Karpas-422 (cell line): ENCODE results near the gene DNMT1. TPM values are rescaled to one million over a fixed set of nuclear protein-coding genes. Genes with fewer than 3 reads are reported as not detected.

Experiments used
- DNase-seq: peaks from one replicate; pipeline ENCODE4 v3.0.0-alpha.2; 2015
- H2AFZ ChIP-seq: fragments of 200-600 bp; sonication (generic); 2 replicates; pipeline ENCODE4 v1.6.1; 2014; ENCODE audit warnings: antibody characterized with exemption, low read length, mixed read lengths
- H3K27ac ChIP-seq: fragments of 200-600 bp; sonication (generic); 2 replicates; pipeline ENCODE4 v1.5.1; 2014; ENCODE audit warnings: mild to moderate bottlenecking, low read length, moderate library complexity
- H3K27me3 ChIP-seq: fragments of 200-600 bp; sonication (generic); 2 replicates; pipeline ENCODE4 v1.6.1; 2014; ENCODE audit warnings: low read length, mixed read lengths
- H3K36me3 ChIP-seq: fragments of 200-600 bp; sonication (generic); 2 replicates; pipeline ENCODE4 v1.6.1; 2014; ENCODE audit warnings: low read length, mixed read lengths; ENCODE audit not compliant: insufficient read depth
- H3K4me1 ChIP-seq: fragments of 200-600 bp; sonication (generic); 2 replicates; pipeline ENCODE4 v1.6.1; 2014; ENCODE audit warnings: mild to moderate bottlenecking, low read length, mixed read lengths
- H3K4me2 ChIP-seq: fragments of 200-600 bp; sonication (generic); 2 replicates; pipeline ENCODE4 v1.6.1; 2014; ENCODE audit warnings: low read length, low read depth, mild to moderate bottlenecking; ENCODE audit not compliant: poor library complexity, severe bottlenecking
- H3K4me3 ChIP-seq: fragments of 200-600 bp; sonication (generic); 2 replicates; pipeline ENCODE4 v1.5.1; 2014; ENCODE audit warnings: mild to moderate bottlenecking, antibody characterized with exemption, low read length, mixed read lengths
- H3K79me2 ChIP-seq: fragments of 200-600 bp; sonication (generic); 2 replicates; pipeline ENCODE4 v1.6.1; 2014; ENCODE audit warnings: mild to moderate bottlenecking, low read length, mixed read lengths
- H3K9ac ChIP-seq: fragments of 200-600 bp; sonication (generic); 2 replicates; pipeline ENCODE4 v1.6.0; 2014; ENCODE audit warnings: low read length
- H3K9me2 ChIP-seq: fragments of 200-600 bp; sonication (generic), shearing (Covaris generic); replicated peaks from 2 replicates; pipeline ENCODE4 v1.6.0; 2014; ENCODE audit warnings: mild to moderate bottlenecking, low read length, moderate library complexity; ENCODE audit not compliant: insufficient read depth
- H3K9me3 ChIP-seq: fragments of 300-700, 200-600 bp; sonication (generic); 2 replicates; pipeline ENCODE4 v1.6.1; 2014; ENCODE audit warnings: low read length, mixed read lengths
- H4K20me1 ChIP-seq: fragments of 200-600 bp; sonication (generic); 2 replicates; pipeline ENCODE4 v1.6.1; 2014; ENCODE audit warnings: mild to moderate bottlenecking, antibody characterized with exemption, low read length, low read depth; ENCODE audit not compliant: insufficient read depth
- total RNA-seq: library from RNA; depleted of rRNA; stranded (reverse); fragments of >200 nt; shearing (Covaris generic); gene quantifications from 2 replicates; pipeline ENCODE4 v1.2.3, GENCODE V29; 2014; ENCODE audit warnings: low replicate concordance

DNMT1 gene
- total RNA-seq, 1 experiment from 2014 or later = 94.9 TPM

GRCh38 chr19:10096615-10096963 lies 98.2 kb downstream of the DNMT1 start:
- no peak overlapping the region for H3K27ac ChIP-seq
- H2AFZ ChIP-seq = peak overlapping the region; percentile 84
- peaks cover 18% of the 10 kb centered on the region for H3K4me1 ChIP-seq

DNA sequence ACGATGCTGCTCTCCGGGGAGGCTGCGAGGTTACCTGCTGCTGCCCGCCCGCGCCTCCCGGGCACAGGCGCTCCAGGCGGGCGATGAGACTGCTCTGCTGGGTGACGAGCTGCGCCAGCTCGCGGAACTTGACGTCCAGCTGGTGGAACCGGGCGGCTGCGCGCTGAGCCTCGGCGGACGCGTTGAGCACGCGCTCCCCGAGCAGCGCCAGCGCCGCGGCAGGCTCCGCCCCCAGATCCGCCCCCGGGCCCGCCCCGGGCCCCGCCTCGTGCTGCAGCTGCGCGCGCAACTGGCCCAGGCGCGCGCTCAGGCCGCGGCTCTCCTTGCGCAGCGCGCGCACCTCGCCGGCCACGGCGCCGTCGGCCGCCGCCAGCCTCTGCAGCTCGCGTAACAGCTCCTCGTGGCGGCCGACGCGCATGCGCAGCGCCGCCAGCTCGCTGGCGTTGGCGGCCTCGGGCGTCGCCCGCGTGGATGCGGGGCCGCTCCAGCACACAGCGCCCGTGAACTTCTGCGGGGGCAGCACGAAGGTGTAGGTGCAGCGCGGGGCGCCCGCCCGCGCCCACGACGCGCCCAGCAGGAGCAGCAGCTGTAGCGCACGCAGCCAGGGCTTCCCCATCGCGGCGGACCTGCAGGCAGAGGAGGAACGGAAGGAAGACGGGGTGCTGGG lies 98.7 kb downstream of the DNMT1 start:
- DNase-seq = peak; percentile 97
- Histone ChIP-seq H4K20me1 (no peaks in the 10 kb centered on the region), H3K79me2 (no peaks in the 10 kb centered on the region), H3K9ac (peak overlapping the region; percentile 80), H3K9me3 (no peaks in the 10 kb centered on the region), H3K27ac (no peak overlapping the region), H3K27me3 (no peaks in the 10 kb centered on the region), H3K4me3 (peak overlapping the region; percentile 57; the same call in 1 of the 2 replicates), H3K9me2 (no peaks in the 10 kb centered on the region), H3K4me1 (peaks cover 15% of the 10 kb centered on the region), H3K4me2 (peak overlapping the region; percentile 72), H3K36me3 (no peaks in the 10 kb centered on the region), H2AFZ (peak overlapping the region; percentile 84)

More at GRCh38 chr19:10096615-10096963, 98.2 kb downstream of the DNMT1 start:
- no peaks in the 10 kb centered on the region for H3K27me3 ChIP-seq
- H4K20me1 ChIP-seq = no peaks in the 10 kb centered on the region
- no peaks in the 10 kb centered on the region for H3K36me3 ChIP-seq
- H3K9me2 ChIP-seq = no peaks in the 10 kb centered on the region
- H3K4me3 ChIP-seq = peak overlapping the region; percentile 57; the same call in 1 of the 2 replicates
- no peaks in the 10 kb centered on the region for H3K9me3 ChIP-seq
- H3K79me2 ChIP-seq = no peaks in the 10 kb centered on the region
- no peak for DNase-seq
- H3K9ac ChIP-seq = peak overlapping the region; percentile 80
- peak overlapping the region; percentile 72 for H3K4me2 ChIP-seq

- H3K4me3 ChIP-seq = peak overlapping the region; percentile 17; the same call in 1 of the 2 replicates
- no peaks in the 10 kb centered on the region for H3K79me2 ChIP-seq
- H3K9me3 ChIP-seq = no peaks in the 10 kb centered on the region
- H3K27me3 ChIP-seq = no peaks in the 10 kb centered on the region
- H3K4me1 ChIP-seq = peaks cover 15% of the 10 kb centered on the region
- no peaks in the 10 kb centered on the region for H4K20me1 ChIP-seq
- H3K27ac ChIP-seq = no peak overlapping the region
- no peaks in the 10 kb centered on the region for H3K9me2 ChIP-seq
- H3K4me2 ChIP-seq = peak overlapping the region; percentile 61
- DNase-seq = no peak
- no peaks in the 10 kb centered on the region for H3K36me3 ChIP-seq
- peak overlapping the region; percentile 61 for H3K9ac ChIP-seq
- H2AFZ ChIP-seq = peak overlapping the region; percentile 74; the same call in 1 of the 2 replicates
Measured at GRCh38 chr19:10095622-10095947, 99.2 kb downstream of the DNMT1 start.

GRCh38 chr19:10093295-10094186 lies 101.2 kb downstream of the DNMT1 start:
- no peak overlapping the region for H3K27ac ChIP-seq
- H2AFZ ChIP-seq = no peak overlapping the region
- H3K9me3 ChIP-seq = no peaks in the 10 kb centered on the region
- H3K4me1 ChIP-seq = peaks cover 15% of the 10 kb centered on the region
- no peak overlapping the region for H3K4me3 ChIP-seq
- no peaks in the 10 kb centered on the region for H3K79me2 ChIP-seq
- H3K27me3 ChIP-seq = no peaks in the 10 kb centered on the region
- no peaks in the 10 kb centered on the region for H4K20me1 ChIP-seq
- no peak overlapping the region for H3K4me2 ChIP-seq
- no peak for DNase-seq
- H3K36me3 ChIP-seq = no peaks in the 10 kb centered on the region
- H3K9ac ChIP-seq = no peak overlapping the region
- H3K9me2 ChIP-seq = no peaks in the 10 kb centered on the region

DNA sequence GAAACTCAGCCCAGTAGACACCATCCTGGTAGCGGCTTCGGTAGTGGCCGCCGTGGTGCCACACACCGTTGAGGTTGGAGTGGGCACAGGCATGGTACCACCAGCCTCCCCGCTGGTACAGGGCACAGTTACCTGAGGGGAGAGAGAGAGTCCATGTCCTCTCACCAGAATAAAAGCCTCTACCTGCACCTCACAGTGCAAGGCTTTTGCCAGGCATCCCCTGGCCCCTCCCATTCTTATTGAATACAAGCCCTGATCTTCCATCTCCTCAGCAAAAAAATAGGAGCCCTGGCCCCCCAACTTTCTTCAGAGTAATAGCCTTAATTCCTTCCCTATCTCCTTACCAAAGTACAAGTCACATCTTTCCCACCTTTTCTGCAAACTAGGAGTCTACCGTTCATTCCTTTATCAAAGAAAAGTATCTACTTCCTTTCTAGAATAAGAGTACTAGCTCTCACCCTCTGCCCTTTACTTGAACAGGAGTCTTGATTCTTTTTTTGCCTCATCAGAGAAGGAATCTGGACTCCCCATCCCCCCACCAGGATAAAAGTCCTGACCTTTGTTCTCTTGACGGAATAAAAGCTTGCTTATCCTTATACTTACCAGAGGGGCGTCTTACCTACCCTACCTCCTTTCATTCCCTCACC lies 102.0 kb downstream of the DNMT1 start:
- Histone ChIP-seq H3K36me3 (no peaks in the 10 kb centered on the region), H2AFZ (no peak overlapping the region), H3K27me3 (no peaks in the 10 kb centered on the region), H3K4me1 (peaks cover 15% of the 10 kb centered on the region), H3K9me3 (no peaks in the 10 kb centered on the region), H4K20me1 (no peaks in the 10 kb centered on the region), H3K27ac (no peak overlapping the region), H3K79me2 (no peaks in the 10 kb centered on the region), H3K9ac (no peak overlapping the region), H3K9me2 (no peaks in the 10 kb centered on the region), H3K4me2 (no peak overlapping the region), H3K4me3 (no peak overlapping the region)
- no peak for DNase-seq

- no peak overlapping the region for H3K27ac ChIP-seq
- H3K27me3 ChIP-seq = no peaks in the 10 kb centered on the region
- H3K79me2 ChIP-seq = peaks cover 4% of the 10 kb centered on the region; the same call in 1 of the 2 replicates
- H4K20me1 ChIP-seq = 0 out of 2 replicates have a peak, but pooled peaks cover 2% of the 10 kb centered on the region
- peaks cover 19% of the 10 kb centered on the region for H3K4me1 ChIP-seq
- H3K4me3 ChIP-seq = no peak overlapping the region
- no peaks in the 10 kb centered on the region for H3K9me3 ChIP-seq
- H3K4me2 ChIP-seq = no peak overlapping the region
- DNase-seq = no peak
- no peaks in the 10 kb centered on the region for H3K36me3 ChIP-seq
- no peaks in the 10 kb centered on the region for H3K9me2 ChIP-seq
- no peak overlapping the region for H3K9ac ChIP-seq
- H2AFZ ChIP-seq = no peak overlapping the region
Measured at GRCh38 chr19:10091895-10092641, 102.7 kb downstream of the DNMT1 start.

- no peak overlapping the region for H3K4me3 ChIP-seq
- H3K4me1 ChIP-seq = peaks cover 17% of the 10 kb centered on the region
- H3K9ac ChIP-seq = no peak overlapping the region
- no peaks in the 10 kb centered on the region for H3K27me3 ChIP-seq
- no peak overlapping the region for H2AFZ ChIP-seq
- no peaks in the 10 kb centered on the region for H3K9me3 ChIP-seq
- H3K27ac ChIP-seq = no peak overlapping the region
- no peaks in the 10 kb centered on the region for H3K36me3 ChIP-seq
- no peak for DNase-seq
- H3K4me2 ChIP-seq = no peak overlapping the region
- 0 out of 2 replicates have a peak, but pooled peaks cover 2% of the 10 kb centered on the region for H4K20me1 ChIP-seq
- H3K9me2 ChIP-seq = no peaks in the 10 kb centered on the region
- H3K79me2 ChIP-seq = peaks cover 11% of the 10 kb centered on the region; the same call in 1 of the 2 replicates
Measured at GRCh38 chr19:10091370-10091687, 103.4 kb downstream of the DNMT1 start.
